Activated CD4-positive, CD25-positive, alpha-beta regulatory T cell (primary cell): ENCODE measurements around the gene TFAP2D.

Experiments
- DNase-seq, 4 experiments: peaks; one replicate each; lab custom pipeline; 2025; lab: John Stamatoyannopoulos, UW

The TFAP2D gene

DNA sequence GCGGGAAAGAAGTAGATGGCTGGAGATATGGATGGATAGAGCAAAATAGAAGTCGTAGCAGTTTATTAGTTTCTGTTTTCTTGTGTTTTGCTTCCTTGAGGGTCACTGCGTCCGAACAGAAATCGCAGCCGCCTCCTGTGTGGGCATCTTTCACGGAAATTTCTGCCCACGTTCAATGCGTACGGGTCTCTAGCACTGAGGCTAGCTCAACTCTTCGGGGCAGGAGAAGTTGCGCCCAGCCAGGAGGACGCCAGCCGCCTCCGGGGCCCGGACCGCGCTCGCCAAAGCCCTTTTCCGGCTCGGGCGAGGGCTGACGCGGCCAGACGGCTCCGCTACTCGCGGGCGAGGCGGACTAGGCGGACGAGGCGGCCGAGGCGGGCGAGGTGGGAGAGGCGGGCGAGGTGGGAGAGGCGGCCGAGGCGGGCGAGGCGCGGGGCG is 106.2 kb downstream of the TFAP2D start:
- no peak for DNase-seq

DNA sequence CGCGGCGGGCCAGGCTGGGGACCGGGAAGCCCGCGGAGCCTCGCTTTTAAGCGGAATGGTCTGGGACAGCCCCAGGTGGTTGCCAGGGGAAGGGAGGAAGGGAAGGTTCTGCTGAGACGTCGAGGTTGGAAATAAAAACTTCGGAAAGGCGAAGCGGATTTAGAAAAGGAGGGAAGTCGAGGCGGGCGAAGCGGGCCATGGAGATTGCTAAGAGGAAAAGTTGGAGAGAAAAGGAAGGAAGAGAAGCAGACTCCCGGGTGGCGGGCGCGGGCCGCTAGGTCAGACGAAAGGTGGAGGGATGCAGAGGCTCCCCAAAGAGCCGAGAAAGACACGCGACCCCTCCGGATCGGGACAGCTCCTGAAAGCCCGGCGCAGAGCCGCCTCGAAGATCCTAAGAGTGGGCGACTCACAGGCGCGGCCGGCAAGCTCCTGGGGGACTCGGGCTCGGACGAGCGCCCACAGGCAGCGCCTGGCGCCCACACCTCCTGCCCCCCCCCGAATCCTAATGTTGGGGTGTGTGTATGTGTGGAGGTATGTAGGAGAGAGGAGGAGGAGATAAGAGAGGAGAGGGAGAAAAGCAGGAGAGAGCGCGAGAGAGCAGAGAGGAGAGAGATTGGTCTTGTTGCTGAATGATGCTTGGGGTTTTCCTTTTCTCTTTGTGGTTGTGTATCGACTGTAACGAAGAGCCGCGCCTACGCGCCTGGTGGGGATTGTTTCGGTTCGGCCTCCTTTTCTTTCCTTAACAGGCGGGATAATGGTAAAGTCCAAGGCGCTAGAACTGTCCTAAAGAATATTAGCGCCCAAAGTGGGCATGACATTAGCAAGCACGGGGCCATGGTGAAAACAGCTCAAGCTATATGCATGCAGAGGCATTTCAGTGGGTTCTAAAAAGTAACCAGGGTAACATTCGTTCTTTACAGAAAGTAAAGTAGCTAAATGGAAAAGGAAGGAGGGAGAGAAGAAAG is 106.9 kb downstream of the TFAP2D start:
- no peak for DNase-seq

DNA sequence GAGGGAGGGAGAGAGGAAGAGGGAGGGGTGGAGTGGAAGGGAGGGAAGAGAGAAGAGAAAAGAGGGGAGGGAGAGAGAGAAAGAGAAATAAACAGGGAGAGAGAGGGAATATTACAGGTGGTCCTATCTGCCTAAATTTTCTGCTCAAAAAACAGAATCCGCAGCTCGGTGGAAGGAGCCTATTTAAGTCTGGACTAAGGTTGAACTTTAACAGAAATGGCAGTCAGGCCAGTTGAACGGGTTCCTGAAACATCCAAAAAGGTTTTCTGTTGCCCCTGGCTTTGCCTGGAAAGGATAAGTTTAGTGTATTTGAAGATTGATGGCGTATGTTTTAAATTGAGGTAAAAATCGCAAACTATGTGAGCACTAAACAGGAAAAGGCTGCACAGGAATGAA is 107.5 kb downstream of the TFAP2D start:
- DNase-seq, result no peak

DNA sequence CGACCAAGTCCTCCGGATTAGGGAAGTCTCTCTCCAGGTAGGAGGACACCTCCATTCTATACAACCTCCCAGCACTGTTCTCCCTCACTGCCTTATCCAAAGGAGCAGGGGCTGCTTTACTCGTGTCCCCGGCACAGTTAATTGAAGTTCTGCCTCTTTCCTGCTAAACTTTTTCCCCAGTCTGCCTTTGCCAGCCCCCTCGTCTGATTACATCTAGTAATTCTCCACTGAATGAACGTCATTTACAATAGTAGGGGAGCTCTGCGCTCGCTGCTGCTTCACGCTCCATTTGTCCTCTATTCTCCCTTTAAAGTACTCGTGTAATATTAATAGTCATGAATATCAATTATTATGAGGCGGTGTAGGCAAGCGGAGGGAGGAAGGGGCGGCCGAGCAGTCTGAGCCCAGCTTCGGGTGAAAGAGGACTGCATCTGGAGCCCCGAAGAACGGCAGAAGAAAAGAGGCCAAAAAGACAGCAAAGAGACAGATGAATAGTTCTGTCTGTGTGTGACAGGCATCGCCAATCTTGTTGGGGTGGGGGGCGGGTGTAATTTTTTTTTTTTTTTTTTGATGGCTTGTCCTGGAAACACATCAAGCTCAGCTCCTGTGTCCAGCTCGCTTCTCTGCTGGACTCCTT is 108.2 kb downstream of the TFAP2D start:
- DNase-seq, result no peak

DNA sequence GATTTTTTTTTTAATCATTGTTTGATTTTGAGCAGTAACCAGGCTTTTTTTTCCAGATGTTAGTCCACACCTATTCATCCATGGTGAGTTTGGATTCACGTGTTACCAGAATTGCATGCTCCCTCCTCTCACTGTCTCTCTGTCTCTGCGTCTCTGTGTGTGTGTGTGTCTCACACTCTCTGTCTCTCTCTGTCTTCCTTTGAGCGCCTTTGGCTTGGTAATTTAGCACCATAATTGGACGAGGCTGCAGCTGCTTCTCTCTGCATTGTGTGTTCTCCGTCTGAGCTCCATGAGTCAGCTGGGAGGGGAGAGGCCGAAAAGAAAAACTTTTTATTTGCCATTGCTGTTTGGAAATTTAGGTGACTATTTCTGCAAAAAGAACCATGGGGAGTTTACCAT is 108.8 kb downstream of the TFAP2D start:
- DNase-seq, result no peak
